ENCODE measurements around the gene PLAGL2.

DNA sequence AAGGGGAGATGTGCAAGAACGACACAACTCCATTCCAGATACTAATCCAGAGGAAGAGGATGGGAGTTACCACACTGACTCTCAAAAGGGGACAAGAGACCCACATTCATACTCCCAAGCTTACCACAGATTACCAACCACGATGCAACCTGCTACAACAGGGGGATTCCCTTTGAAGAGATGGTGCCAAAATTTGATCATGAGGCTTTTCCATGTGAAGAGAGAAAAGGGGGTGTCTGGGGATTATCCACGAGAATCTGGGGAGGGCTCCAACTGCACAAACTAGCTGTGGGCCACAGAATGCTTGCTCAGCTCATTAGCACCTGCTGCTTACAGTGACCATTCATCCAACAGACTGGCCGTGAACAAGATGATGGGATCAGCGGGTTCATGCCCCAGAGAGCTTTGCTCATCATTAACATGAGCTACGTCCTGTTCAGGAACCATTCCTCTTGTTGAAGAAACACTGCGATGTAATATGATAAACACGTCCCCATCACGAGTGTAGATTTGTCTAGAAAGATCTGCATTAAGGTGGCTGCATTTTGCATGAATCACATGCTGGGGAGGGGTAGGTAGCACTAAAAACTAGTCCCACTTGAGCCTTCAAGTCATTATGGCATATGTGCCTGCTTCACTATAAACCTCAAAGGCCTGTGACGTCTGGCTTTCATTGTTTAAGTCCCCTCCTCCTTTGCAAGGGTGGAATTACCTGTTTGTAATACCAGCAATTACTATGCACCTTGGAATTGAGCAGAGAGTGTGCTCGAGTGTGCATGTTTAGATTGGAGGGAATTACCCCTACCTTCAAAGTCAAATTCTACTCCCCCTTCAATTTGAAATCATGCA is 4.0 kb downstream of the PLAGL2 start:
- no peak for TF ChIP-seq EZH2 (IDR thresholded peaks at IDR 0.05; ENCODE audit: low read length)
- TF ChIP-seq, protein P1, sequence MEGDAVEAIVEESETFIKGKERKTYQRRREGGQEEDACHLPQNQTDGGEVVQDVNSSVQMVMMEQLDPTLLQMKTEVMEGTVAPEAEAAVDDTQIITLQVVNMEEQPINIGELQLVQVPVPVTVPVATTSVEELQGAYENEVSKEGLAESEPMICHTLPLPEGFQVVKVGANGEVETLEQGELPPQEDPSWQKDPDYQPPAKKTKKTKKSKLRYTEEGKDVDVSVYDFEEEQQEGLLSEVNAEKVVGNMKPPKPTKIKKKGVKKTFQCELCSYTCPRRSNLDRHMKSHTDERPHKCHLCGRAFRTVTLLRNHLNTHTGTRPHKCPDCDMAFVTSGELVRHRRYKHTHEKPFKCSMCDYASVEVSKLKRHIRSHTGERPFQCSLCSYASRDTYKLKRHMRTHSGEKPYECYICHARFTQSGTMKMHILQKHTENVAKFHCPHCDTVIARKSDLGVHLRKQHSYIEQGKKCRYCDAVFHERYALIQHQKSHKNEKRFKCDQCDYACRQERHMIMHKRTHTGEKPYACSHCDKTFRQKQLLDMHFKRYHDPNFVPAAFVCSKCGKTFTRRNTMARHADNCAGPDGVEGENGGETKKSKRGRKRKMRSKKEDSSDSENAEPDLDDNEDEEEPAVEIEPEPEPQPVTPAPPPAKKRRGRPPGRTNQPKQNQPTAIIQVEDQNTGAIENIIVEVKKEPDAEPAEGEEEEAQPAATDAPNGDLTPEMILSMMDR (optimal IDR thresholded peaks at IDR 0.05 in 1 of 3, IDR thresholded peaks at IDR 0.05 in 1 of 3, conservative IDR thresholded peaks at IDR 0.05 in 1 of 3; ENCODE audit: extremely low read depth in 1 of 3, insufficient read depth in 2 of 3, low read length in 3 of 3): no peak
